Measurements from ENCODE around the gene LTBP3.
"Not testable (repeated sequence)": the region's sequence is repeated elsewhere in the genome, so short reads cannot be mapped to it uniquely, and the experiment has no call there.

Gene LTBP3

DNA sequence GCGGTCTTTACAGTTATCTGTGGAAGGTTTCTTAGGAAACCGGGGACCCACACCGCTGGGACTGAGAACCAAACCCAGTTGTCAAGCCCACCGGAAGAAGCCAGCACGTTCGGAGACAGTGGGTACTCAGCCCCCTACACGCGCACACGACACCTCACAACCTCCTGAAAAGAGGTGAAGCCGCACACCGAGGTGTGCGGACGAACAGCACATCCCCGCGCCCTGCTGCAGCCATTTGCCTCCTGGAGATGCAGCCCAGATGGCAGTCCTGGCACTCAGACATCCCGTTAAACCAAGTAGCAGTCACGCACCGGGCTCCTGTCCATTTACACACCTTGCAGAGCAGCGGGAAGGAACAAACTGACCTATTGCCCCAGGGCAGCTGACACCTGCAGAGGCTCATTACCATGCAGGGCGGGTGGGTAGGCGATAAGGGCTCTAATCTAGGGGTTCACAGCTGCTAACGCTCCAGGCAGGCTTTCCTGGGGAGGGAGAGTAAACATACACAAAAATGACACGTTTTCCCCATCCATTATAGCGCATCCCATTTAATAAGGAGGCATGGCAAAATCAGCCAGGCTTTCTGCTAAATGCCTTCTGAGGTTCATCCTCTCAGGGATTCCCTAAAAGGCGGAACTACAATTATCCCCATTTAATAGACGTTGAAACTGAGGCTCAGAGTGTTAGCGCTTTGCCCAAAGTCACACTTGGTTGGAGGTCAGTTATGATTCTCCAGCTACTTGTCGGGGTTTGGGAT is 16.8 kb upstream of the LTBP3 start:
- no peak for DNase-seq
- intact Hi-C loops (cut with DNase I), result no loop called here

DNA sequence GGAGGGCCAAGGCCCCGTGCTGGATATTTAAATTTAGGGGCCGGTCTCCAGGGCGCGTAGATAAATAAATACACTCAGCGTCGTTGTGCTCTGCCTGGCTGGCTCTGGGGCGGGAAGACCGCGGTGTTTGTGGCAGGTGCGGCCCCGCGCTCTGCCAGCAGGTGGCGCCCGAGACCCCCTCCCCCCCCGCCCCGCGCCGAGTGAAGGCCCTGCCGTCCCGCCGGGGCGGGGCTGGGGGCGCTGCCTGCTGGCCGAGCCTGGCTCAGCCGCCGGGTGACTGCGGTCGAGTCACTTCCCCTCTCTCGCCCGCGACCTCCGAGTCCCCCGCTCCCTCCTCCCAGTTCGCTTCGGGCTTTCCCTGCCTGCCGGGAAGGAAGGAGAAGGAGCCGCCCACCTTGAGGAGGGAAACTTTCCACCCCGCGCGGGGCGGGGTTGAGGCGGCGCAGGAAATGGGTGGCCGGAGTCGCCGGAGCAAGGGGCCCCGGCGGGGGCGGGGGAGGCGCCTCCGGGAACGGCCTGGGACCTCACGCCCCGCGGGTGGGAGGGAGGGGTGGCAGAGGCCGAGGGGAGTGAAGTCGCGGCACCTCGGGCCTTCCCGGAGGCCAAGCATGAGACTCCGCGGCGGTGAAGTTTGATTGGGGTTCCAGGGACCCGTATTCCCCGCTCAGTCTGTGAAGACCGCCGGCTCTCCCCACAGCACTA is 16.1 kb upstream of the LTBP3 start:
- intact Hi-C loops (cut with DNase I), result no loop called here
- DNase-seq, result peak in 40 of 42 donors; percentile 51 to 87 (median 74)

DNA sequence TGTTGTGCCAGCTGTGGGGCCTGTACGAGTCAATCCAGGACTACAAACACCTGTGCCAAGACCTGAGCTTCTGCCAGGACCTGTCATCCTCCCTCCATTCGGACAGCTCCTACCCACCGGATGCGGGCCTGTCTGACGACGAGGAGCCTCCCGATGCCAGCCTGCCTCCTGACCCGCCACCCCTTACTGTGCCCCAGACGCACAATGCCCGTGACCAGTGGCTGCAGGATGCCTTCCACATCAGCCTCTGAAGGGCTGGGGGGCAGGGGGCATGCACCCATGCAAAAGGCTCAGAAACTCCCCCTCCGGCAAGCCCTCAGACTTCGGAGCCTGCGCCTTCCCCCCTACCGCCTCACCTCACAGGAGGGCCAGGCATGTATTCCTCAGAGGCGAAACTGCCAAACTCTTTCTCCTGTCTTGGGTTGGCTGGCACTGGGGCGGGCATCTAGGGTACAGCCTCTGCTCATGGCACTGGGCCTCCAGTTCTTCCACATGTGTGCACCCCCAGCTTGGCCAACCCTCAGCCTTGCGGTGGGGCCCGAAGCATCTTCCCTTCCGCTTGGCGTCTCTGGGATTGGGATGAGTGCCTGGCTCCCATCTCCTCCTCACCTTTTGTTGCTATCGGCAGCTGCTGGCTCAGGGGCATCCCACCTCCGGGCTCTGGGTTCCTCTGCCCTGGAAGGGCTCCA is 15.4 kb upstream of the LTBP3 start:
- intact Hi-C loops (cut with DNase I), result no loop called here
- peak in 2 of 42 donors; percentile 30 to 52 for DNase-seq

DNA sequence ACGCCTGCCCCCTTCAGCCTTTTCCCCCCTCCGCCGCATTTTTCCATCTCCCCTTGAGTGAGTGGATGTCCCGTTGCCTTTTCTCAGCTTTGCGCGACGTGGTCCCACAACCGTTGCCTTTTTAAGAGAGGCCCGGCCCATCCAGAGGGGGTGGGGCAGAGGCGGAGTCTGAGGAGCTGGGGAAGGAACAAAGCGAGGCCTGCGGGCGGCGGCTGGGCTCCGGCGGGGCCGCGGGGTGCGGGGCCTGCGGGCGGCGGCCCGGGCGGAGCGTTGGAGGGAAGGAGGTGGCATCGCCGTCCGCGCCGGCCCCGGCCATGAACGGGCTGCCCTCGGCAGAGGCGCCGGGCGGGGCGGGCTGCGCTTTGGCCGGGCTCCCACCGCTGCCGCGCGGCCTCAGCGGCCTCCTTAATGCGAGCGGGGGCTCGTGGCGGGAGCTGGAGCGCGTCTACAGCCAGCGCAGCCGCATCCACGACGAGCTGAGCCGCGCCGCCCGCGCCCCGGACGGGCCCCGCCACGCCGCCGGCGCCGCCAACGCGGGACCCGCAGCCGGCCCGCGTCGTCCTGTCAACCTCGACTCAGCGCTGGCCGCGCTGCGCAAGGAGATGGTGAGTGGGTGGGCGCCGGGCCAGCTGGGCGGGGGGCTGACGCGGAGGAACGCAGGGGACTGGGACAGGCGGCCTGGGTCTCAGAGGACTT is 14.3 kb upstream of the LTBP3 start, which contains the start of gene FAM89B:
Gene FAM89B, plus strand, starts transcription at position 183 of the 696 bp plus-strand sequence. Its CDS starts 132 bp downstream, at position 315.
- DNase-seq, result peak; percentile 83 to 97 (median 94)
- intact Hi-C loops (cut with DNase I), result no loop called here

DNA sequence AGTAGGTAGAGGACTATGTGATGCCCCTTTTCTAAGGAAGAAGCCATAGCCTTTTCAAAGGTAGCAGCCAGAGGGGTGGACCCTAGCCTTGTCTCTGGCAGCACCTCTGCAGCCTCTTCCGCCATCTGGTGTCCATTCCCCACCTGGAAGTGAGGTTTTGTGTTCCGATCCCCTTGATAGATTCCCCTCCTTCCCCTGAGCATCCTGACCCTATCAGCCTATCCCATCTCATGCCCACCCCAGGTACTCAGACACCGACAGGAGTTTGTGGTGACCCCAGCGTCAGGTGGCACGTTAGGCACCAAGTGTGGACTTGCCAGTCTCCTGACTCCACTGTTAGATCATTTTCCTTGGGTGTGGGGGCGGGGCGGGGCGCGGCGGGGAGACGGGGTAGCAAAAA is 13.8 kb upstream of the LTBP3 start:
- DNase-seq, result peak in 1 of 42 donors; percentile 47
- intact Hi-C loops (cut with DNase I), result loop anchor here (2.0 kb wide), 2 partner anchors 31 to 43 kb away; partner anchors contain the start of genes MAP3K11 and PCNX3

DNA sequence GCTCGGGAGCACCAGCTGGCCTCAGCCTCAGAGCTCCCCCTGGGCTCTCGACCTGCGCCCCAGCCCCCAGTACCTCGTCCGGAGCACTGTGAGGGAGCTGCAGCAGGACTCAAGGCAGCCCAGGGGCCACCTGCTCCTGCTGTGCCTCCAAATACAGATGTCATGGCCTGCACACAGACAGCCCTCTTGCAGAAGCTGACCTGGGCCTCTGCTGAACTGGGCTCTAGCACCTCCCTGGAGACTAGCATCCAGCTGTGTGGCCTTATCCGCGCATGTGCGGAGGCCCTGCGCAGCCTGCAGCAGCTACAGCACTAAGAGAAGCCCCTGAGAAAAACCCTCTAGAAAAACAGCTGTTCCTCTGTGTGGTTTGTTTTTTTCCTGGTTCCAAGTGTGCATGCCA is 13.3 kb upstream of the LTBP3 start:
- intact Hi-C loops (cut with DNase I), result loop anchor here (2.0 kb wide), 2 partner anchors 31 to 43 kb away; partner anchors contain the start of genes MAP3K11 and PCNX3
- DNase-seq, result no peak

DNA sequence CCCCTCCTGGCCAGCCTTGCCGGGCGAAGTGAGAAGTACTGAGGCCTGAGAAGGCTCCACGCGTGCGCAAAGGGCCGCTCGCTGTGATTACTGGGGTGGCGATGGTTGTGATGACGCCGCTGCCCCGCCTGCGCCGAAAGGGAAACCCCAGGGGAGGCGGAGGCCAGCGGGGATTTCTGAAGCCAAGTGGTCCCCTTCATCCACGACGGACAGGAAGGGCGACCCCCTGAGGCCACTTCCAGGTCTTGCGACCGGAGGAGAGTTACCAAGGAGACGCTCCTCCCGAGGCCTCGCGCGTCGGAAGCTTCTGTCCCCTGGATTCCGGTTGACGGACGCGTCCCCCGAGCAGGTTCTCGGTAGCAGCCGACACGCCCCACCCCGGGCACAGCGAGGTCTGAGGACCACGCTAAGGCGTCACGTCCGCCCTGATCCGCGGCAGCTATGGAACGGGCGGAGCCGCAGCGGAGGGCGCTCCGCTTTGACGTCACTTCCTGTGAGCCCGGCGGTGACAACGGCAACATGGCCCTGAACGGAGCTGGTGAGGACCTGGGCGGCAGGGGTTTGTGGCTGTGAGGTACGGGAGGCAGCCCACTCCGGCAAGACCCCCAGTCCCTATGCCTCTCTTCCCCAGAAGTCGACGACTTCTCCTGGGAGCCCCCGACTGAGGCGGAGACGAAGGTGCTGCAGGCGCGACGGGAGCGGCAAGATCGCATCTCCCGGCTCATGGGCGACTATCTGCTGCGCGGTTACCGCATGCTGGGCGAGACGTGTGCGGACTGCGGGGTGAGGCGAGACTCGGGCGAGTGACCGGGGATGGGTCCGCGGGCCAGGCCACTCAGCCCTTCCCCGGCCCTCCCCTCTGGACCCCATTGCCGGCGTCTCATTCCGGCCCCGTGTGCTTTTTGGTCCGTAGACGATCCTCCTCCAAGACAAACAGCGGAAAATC is 12.1 kb upstream of the LTBP3 start, which contains the start of gene ZNRD2:
Gene ZNRD2, plus strand, starts transcription at position 505 of the 946 bp plus-strand sequence. Its CDS starts 15 bp downstream, at position 520.
- DNase-seq, result peak; percentile 95 to 100 (median 99)
- intact Hi-C loops (cut with DNase I), result loop anchor here (2.0 kb wide), 2 partner anchors 29 to 45 kb away; partner anchors contain the start of genes MAP3K11 and PCNX3

DNA sequence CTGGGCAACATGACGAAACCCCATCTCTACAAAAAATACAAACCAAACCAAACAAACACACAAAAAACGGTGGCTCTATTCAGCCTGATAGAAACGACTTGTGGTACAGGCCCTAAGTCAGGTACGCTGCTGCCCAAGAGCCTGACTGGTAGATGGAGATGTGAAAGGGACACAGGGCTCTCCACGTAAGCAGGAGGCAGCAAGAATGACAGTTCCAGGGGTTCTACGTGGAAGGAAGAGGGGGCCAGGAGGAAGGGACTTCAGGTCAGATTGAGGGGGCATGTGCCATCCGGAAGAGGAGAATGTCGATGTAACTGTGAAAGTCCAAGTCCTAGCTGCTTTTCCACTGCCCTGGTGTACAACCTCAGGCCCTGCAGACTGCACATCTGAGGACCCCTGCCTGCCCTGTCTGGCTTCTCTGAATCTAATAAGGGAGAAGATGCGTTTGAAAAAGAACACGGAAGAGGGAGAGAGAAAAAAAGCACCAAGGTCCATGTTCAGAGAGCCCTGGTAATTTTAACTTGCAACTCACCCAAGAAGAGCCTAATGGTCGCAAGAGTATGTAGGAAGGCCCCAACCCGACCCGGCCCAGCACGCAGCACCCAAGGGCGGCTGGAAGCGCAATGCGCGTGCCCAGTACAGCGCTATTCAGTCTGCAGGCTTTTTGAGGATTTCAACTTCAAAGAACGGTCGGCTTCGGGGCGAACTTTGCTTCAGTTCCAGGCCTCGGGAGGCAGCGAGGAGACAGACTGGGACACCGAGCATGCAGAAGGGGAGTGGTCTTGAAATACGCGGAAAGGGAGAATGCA is 11.2 kb upstream of the LTBP3 start:
- intact Hi-C loops (cut with DNase I), result no loop called here
- peak in 6 of 42 donors; percentile 41 to 73 (median 56) for DNase-seq

DNA sequence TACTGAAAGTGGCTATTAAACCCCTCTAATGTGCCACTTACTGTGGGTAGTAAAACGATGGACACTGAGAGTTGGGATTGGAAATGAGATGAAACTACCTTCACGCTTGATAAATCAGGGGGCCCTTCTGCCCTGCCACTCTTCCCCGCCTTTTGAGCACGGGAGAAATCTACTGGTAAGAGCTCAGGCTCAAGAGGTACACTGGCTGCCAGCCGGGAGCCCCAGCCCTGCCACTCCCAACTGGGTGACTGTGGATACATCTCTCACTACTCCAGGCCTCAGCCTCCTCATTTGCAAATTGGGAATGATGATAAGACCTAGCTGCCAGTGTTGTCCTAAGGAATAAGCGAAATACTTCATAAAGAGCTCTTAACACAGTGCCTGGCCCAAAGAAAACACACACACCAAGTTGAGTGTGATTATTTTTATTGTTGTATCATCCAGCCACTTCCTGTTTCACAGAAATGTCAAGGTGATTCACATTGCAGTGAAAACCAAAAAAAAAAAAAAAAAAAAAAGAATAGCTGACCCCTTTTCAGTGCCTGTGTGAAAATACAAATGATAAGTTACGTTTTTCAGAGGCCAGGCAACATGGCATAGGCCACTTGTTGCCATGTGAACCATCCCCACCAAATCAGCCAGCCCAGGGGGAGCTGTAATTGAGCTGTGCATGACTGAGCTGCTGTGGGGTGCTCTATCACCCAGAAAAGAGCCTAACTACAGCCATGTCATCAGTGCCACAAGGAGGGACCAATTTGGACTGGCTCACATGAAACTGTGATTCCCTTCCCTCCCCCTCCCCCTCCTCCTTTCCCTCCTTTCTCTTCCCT is 7.7 kb upstream of the LTBP3 start:
- no peak for DNase-seq
- intact Hi-C loops (cut with DNase I), result no loop called here

DNA sequence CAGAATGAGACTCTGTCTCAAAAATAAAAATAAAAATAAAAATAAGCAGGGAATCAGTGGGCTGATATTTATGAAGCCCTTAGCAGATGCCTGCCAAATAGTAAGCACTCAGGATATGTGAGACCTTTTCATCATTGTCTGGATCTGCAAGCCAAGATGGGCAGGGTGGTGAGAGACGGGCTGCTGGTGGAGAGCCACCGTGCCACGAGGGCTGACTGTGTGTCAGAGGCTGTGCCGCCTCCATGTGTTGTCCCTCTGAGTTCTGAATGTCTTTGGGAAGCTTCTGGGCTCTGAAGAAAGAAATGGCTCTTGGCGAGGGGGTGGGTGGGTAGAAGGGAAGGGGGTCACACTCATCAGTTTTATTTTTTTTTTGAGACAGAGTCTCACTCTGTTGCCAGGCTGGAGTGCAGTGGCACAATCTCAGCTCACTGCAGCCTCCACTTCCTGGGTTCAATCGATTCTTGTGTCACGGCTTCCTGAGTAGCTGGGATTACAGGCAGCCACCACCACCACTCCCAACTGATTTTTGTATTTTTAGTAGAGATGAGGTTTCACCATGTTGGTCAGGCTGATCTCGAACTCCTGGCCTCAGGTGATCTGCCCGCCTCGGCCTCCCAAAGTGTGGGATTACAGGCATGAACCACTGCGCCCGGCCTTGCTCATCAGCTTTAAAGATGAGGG is 6.9 kb upstream of the LTBP3 start:
- intact Hi-C loops (cut with DNase I); DNase-seq: not testable (repeated sequence)

DNA sequence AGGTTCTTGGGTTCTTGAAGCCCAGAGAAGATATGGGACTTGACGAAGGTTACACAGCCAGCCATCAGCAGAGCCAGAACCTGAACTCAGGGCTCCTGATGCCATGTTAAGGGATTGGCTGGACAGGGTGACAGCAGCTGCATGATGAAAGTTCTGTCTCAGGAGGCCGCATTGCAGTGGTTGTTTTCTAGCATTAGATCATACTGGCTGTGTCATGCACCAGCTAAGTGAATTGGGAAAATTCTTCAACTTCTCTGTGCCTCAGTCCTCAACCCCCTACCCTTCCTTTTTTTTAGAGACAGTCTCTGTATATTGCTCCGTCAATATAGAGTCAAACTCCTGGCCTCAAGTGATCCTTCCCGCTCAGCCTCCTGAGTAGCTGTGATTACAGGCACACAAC is 5.4 kb upstream of the LTBP3 start:
- no peak for DNase-seq
- intact Hi-C loops (cut with DNase I), result no loop called here

DNA sequence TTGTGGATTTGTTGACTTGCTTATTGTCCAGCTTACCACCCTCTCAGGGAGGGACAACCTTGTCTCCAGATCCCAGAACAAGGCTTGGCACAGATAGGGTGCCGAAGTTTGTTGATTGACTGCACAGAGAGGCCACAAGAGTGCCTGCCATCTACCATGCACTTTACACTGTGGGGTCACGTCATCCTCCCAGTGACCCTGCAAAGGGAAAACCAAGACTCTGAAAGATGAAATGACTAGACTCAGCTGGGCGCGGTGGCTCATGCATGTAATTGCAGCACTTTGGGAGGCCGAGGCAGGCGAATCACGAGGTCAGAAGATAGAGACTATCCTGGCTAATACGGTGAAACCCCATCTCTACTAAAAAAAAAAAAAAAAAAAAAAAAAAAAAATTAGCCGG is 4.6 kb upstream of the LTBP3 start:
- DNase-seq, result no peak
- intact Hi-C loops (cut with DNase I), result no loop called here

DNA sequence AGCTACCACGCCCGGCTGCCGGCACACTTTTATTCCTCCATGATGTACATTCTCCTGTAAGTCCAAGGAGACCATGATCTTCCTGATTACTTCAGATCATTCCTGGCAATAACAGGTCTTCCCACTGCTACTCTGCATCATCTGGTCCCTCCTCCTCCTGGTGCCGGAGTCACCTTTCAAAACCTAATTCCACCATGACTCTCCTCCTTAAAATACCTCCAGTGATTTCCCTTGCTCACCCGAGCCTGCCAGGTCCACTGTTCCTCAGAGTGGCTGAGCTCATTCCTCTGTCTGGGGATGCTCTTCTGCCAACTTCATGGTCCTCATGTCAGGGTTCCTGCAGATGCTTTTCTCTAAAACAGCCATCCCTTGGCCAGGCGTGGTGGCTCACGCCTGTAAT is 3.9 kb upstream of the LTBP3 start:
- intact Hi-C loops (cut with DNase I), result no loop called here

DNA sequence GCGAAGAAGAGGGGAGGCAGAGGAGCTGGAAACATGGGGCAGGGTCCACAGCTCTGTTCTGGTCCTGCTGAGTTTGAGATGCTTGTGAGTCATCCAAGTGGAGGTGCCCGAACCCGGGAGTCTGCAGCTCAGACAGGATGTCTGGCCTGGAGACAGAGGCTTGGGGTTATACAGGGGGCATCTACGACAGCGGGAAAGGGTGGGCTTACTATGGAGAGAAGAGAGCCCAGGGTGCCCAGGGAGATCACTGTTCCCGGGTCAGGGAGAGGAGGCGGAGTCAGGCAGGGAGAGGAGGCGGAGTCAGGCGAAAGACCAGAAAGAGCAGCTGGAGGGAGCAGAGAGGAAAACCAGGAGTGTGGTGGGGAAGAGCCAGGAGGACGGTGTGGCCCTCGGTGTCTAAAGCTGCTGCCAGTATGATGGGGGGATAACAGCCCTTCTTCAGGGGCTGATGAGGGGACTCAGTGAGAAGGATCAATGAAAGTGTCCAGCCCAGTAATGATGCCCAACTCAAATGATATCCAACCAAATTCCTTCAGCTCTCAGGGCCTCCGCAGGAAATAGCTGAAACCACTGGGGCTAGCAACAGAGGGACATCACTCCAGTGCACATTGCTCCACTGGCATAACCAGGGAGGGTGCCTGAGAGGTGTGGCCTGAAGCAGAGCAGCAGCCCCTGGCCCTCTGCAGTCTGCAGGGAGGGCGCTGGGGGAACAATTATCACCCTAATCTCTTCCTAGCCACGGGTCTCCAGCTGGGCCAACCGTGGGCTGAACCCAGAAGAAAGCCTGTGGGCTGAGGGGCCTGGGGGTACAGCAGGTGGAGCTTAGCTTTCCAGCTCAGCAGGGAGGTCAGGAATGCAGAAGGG is 2.6 kb upstream of the LTBP3 start:
- intact Hi-C loops (cut with DNase I), result no loop called here
- DNase-seq, result peak in 37 of 42 donors; percentile 51 to 86 (median 70)

More for the DNA sequence above, 3.9 kb upstream of the LTBP3 start:
- no peak for DNase-seq

Data from head of caudate nucleus (tissue), 42 donors.